ENCODE results near the gene PPA2.
"Not testable (repeated sequence)": the region's sequence is repeated elsewhere in the genome, so short reads cannot be mapped to it uniquely, and the experiment has no call there.

Gene PPA2

GRCh38 chr4:105458541-105458940 is 15.3 kb downstream of the PPA2 start:
- DNase-seq (ENCODE audit: low read depth, low spot score), result not testable (repeated sequence)

GRCh38 chr4:105458001-105458400 is 15.9 kb downstream of the PPA2 start:
- DNase-seq (ENCODE audit: low read depth, low spot score), result no peak

- DNase-seq (ENCODE audit: low read depth, low spot score), result no peak
Observed at GRCh38 chr4:105455998-105456397, 17.9 kb downstream of the PPA2 start.

- DNase-seq (ENCODE audit: low read depth, low spot score), result no peak
Observed at GRCh38 chr4:105455182-105455581, 18.7 kb downstream of the PPA2 start.

- no peak for DNase-seq (ENCODE audit: low read depth, low spot score)
Observed at GRCh38 chr4:105453550-105454205, 20.2 kb downstream of the PPA2 start.

GRCh38 chr4:105451346-105451745 is 22.5 kb downstream of the PPA2 start:
- no peak for DNase-seq (ENCODE audit: low read depth, low spot score)

DNA sequence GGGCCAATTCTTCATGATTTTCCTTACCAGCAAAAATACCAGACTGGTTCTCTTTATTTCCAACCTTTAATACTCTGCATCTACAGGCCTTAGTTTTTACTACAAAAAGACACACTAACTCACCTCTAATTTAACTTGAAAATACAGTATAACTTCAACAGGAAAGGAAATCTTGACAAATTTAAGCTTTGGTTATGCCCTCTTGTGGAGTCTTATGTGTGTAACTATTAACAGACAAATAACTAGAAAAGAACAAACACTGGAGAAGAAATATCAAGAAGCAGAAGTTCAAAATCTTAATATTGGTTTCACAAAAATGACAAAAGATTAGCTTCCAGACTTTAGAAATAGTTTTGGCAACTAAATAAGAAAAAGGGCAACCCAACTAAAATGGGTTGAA is 33.0 kb downstream of the PPA2 start:
- no peak for DNase-seq (ENCODE audit: low read depth, low spot score)

- DNase-seq (ENCODE audit: low read depth, low spot score), result no peak
Observed at GRCh38 chr4:105437637-105438036, 36.2 kb downstream of the PPA2 start.

DNA sequence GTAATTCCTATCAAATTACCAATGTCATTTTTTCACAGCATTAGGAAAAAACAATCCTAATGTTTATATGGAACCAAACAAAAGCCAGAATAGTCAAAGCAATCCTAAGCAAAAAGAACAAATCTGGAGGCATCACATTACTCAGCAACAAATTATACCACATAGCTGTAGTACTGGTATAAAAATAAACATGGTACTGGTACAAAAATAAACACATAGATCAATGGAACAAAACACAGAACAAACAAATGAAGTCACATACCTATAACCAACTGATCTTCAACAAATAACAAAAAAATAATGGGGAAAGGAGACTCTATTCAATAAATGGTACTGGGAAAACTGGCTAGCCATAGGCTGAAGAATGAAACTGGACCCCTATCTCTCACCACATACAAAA is 37.4 kb downstream of the PPA2 start:
- no peak for DNase-seq (ENCODE audit: low read depth, low spot score)

- no peak for DNase-seq (ENCODE audit: low read depth, low spot score)
Observed at GRCh38 chr4:105434940-105435339, 38.9 kb downstream of the PPA2 start.

DNA sequence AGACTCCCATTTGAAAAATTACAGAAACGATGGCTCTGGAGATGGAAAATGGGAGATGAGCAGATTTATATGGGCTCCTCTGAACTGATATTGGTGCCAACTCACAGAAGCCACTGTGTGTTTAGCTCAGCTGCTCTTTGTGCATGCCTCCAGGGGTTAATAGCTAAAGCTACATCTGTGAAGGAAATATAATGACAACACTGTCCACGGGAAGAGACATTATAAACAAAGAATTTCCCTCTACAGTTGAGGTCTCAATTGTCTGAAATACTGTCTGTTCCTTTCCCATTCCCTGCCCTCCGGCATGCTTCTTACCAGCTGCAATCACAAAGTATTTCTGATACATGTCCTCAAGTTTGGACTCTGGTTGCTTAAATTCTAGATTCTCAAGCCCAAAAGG is 40.4 kb downstream of the PPA2 start:
- no peak for DNase-seq (ENCODE audit: low read depth, low spot score)

- DNase-seq (ENCODE audit: low read depth, low spot score), result no peak
Observed at GRCh38 chr4:105432438-105432837, 41.4 kb downstream of the PPA2 start.

- no peak for DNase-seq (ENCODE audit: low read depth, low spot score)
Observed at GRCh38 chr4:105430811-105431210, 43.1 kb downstream of the PPA2 start.

- no peak for DNase-seq (ENCODE audit: low read depth, low spot score)
Observed at GRCh38 chr4:105426187-105426897, 47.5 kb downstream of the PPA2 start.

GRCh38 chr4:105422207-105422920 is 51.5 kb downstream of the PPA2 start:
- no peak for DNase-seq (ENCODE audit: low read depth, low spot score)

GRCh38 chr4:105417624-105418023 is 56.2 kb downstream of the PPA2 start:
- no peak for DNase-seq (ENCODE audit: low read depth, low spot score)

- no peak for DNase-seq (ENCODE audit: low read depth, low spot score)
Observed at GRCh38 chr4:105415281-105415744, 58.5 kb downstream of the PPA2 start.

- no peak for DNase-seq (ENCODE audit: low read depth, low spot score)
Observed at GRCh38 chr4:105414316-105414715, 59.5 kb downstream of the PPA2 start.

DNA sequence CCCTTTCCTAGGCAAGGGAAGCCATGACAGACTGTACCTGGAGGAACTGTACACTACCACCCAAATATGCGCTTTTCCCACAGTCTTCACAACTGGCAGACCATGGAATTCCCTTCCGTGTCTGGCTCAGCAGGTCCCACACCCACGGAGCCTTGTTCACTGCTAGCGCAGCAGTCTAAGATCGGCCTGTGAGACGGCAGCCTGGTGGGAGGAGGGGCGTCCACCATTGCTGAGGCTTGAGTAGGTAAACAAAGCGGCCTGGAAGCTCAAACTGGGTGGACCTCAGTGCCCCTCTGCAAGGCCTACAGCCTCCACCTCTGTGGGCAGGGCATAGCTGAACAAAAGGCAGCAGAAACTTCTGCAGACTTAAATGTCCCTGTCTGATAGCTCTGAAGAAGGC is 64.7 kb downstream of the PPA2 start:
- not testable (repeated sequence) for DNase-seq (ENCODE audit: low read depth, low spot score)

DNA sequence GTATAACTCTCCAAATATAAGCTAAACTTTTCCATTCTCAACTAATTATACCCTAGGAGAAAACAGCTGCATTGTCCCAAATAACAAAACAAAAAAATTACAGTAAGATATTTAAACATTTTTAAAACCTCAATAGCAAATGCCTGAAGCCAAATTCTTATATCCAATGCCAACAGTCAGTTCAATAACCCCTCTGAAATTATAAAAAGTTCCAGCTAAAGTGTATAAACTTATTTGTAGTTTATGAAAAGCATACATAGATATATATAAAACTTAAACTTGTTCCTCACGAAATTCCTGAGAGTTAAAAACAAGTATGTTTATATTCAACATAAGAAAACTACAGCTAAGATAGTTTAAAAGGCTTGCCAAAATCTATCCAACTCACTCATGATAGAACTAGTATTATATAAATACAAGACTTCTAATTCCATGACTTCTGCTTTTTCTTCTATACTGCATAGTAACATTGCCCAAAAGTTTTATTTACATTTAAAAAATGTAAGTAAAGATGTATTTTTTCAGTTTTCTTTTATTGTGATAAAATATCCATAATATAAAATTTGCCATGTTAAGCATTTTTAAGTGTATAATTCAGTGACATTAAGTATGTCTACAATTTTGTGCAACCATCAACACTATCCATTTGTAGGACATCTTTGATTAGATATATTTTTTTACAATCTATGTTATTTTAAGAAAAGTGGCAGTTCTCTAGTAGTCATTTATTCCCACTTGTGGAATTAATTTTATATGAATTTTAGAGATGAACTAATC is 72.8 kb downstream of the PPA2 start:
- DNase-seq (ENCODE audit: low read depth, low spot score), result no peak

GRCh38 chr4:105399532-105400161 is 74.2 kb downstream of the PPA2 start:
- DNase-seq (ENCODE audit: low read depth, low spot score), result no peak

Data from activated naive CD8-positive, alpha-beta T cell treated with anti-CD3 and anti-CD28 coated beads, Interleukin-2, amount 50 U/mL, for 16 hours (primary cell).